ENCODE results near the gene EFCAB6.

DNA sequence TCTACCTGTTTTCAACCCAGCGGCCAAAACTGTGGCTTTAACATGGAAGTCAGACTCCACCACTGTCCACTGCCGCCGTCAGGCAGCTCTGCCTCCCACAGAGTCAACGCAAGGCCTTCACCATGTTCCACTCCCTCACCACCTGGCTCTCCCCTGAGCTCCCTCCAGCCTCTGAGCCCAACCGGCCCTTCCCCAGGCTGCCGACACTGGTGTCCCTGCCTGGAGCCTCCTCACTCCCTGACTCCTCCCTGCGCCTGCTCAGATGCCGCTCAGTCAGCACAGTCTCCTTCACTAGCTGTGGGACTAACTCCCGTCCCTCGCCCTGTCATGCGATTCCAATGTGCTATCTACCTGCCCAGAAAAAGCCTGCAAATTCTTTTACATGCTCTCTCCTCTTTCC lies 33.9 kb upstream of the EFCAB6 start:
- TF ChIP-seq GLIS3 (CRISPR knock-in tag; IDR thresholded peaks at IDR 0.05), result no peak
- no peak for TF ChIP-seq ARNTL (CRISPR knock-in tag; IDR thresholded peaks at IDR 0.05; ENCODE audit: borderline replicate concordance, low read depth)
- TF ChIP-seq, protein P1, sequence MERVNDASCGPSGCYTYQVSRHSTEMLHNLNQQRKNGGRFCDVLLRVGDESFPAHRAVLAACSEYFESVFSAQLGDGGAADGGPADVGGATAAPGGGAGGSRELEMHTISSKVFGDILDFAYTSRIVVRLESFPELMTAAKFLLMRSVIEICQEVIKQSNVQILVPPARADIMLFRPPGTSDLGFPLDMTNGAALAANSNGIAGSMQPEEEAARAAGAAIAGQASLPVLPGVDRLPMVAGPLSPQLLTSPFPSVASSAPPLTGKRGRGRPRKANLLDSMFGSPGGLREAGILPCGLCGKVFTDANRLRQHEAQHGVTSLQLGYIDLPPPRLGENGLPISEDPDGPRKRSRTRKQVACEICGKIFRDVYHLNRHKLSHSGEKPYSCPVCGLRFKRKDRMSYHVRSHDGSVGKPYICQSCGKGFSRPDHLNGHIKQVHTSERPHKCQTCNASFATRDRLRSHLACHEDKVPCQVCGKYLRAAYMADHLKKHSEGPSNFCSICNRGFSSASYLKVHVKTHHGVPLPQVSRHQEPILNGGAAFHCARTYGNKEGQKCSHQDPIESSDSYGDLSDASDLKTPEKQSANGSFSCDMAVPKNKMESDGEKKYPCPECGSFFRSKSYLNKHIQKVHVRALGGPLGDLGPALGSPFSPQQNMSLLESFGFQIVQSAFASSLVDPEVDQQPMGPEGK (CRISPR knock-in tag; IDR thresholded peaks at IDR 0.05; ENCODE audit: borderline replicate concordance), result no peak

Data from SK-N-SH treated with all-trans-retinoic acid at 6 μM for 48 hours (cell line).